Stimulated activated CD8-positive, alpha-beta memory T cell treated with anti-CD3 and anti-CD28 coated beads, Interleukin-2, amount 100 ng/mL, for 48 hours (primary cell): Measurements from ENCODE around the gene RABL6.

ENCODE experiments used
- DNase-seq, 2 donors: peaks; one replicate each; pipeline ENCODE4 v3.0.0-alpha.2; 2020; ENCODE audit warnings: low read depth in 2 of 2

RABL6 gene

GRCh38 chr9:136814725-136815421, 7.1 kb downstream of the RABL6 start:
- DNase-seq: no peak

GRCh38 chr9:136815422-136815782, 7.7 kb downstream of the RABL6 start:
- DNase-seq: no peak

- DNase-seq: no peak
Observed at GRCh38 chr9:136820971-136821825, 13.4 kb downstream of the RABL6 start.

GRCh38 chr9:136821826-136822544, 14.2 kb downstream of the RABL6 start:
- DNase-seq: no peak

- no peak for DNase-seq
Observed at GRCh38 chr9:136823136-136824046, 15.6 kb downstream of the RABL6 start.

- DNase-seq: no peak
Observed at GRCh38 chr9:136824496-136825225, 16.9 kb downstream of the RABL6 start.

GRCh38 chr9:136825295-136826187, 17.8 kb downstream of the RABL6 start:
- DNase-seq: no peak

GRCh38 chr9:136826188-136826541, 18.4 kb downstream of the RABL6 start:
- no peak for DNase-seq

- no peak for DNase-seq
Observed at GRCh38 chr9:136826703-136827582, 19.2 kb downstream of the RABL6 start.

GRCh38 chr9:136827794-136828473, 20.2 kb downstream of the RABL6 start:
- DNase-seq: no peak

- DNase-seq: no peak
Observed at GRCh38 chr9:136828474-136829140, 20.9 kb downstream of the RABL6 start.

- no peak for DNase-seq
Observed at GRCh38 chr9:136829412-136829811, 21.7 kb downstream of the RABL6 start.

GRCh38 chr9:136829981-136830885, 22.5 kb downstream of the RABL6 start:
- no peak for DNase-seq

GRCh38 chr9:136831002-136831719, 23.4 kb downstream of the RABL6 start:
- DNase-seq: no peak

GRCh38 chr9:136831720-136832104, 24.0 kb downstream of the RABL6 start:
- no peak for DNase-seq

- DNase-seq: no peak
Observed at GRCh38 chr9:136832581-136832980, 24.8 kb downstream of the RABL6 start.
